SKM-1 (cell line): ENCODE data around the gene PRSS50.

Source experiments
- DNase-seq: peaks from one replicate; lab custom pipeline; 2025; ENCODE audit not compliant: unreplicated experiment; lab: John Stamatoyannopoulos, UW

Gene PRSS50

GRCh38 chr3:46670000-46670890, 47.4 kb downstream of the PRSS50 start:
- DNase-seq = no peak

DNA sequence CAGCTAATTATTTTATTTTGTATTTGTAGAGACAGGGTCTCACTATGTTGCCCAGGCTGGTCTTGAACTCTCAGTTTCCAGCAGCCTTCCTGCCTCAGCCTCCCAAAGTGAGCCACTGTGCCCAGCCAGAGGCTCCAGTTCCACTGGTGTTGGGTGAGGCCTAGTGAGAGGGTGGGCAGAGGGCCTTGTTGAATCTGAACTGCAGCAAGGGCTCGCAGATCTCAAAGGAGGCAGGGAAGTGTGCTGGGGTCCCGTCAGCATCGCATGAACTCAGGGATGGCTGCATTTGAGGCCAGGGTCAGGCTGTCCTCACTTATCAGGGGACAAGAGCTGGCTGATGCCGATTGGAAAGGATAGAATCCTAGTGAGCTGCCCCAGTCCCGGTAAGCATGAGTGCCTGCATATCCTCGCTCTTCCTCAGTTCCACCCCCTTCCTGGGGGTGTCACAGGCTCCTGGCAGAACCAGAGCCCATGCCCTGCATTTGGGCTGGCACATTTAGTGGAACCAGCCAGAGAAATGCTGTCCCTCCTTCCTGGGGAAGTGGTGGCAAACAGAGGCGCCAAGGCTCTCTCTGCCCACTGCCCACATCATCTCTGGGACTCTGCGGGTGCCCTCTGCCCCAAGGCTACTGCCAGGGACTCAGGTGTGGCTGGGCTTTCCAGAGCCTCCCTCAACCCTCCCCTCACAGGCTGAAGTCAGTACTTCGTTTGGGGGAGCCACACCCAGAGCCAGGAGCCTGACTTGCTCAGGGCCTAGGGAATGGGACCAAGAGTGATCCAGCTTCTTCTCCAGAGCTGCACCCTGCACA, 48.3 kb downstream of the PRSS50 start:
- DNase-seq = no peak

DNA sequence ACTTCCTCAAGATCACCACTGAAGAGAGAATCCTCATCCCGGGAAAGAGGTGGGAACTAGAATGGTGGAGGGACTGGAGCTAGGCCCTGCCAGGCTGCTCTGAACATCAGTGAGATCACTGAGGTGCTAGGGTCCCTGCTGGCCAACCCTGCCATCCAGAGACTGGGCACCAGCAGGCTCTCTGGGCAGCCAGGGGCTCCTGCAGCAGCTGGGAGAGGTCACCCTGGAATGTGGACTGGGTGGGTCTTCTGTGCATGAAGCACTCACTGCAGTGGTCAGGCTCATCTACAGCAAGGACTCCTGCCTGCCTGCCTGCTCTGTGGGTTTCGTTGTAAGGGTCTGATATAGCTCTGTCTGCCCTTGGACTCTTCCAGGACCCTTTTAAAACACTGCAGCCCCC, 49.1 kb downstream of the PRSS50 start:
- DNase-seq = no peak

DNA sequence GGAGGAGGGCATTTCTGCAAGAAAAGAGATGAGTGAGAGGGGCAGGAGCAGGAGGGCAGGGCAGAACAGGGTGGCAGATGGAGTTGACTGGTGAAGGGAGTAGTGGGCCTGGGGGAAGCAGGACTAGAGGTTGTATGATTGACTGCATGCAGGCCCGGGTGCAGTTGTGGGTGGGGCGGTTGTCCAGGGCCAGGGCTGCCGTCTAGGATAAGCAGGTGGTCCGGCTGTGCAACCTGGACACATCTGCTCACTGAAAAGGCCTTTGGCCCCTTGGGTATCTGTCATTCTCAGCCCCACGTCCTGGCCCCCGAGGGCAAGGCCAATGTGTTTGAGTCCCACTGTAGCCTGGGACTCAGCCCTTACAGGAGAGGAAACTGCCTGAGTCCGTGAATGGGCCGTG, 49.6 kb downstream of the PRSS50 start:
- DNase-seq = no peak

DNA sequence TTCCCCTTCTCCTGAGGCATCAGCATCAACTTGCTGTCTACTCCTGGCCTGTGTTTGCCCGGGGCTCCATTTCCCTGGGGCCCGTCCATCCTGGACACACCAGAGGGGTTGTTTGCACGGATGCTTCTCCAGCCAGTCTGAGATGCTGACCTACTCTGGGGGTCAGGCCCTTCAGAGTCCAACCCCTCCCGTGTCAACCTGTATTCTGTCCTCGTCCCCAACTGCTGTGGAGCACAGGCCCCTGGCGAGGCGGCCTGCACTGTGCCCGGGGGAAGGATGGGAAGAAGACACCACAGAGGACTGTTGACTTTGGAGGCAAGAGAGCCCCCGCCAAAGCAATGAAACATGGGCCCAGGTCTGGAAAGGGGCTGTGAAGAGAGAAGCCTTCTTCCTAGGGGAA, 50.0 kb downstream of the PRSS50 start:
- no peak for DNase-seq

- DNase-seq = no peak
Measured at GRCh38 chr3:46667061-46667621, 50.5 kb downstream of the PRSS50 start.

DNA sequence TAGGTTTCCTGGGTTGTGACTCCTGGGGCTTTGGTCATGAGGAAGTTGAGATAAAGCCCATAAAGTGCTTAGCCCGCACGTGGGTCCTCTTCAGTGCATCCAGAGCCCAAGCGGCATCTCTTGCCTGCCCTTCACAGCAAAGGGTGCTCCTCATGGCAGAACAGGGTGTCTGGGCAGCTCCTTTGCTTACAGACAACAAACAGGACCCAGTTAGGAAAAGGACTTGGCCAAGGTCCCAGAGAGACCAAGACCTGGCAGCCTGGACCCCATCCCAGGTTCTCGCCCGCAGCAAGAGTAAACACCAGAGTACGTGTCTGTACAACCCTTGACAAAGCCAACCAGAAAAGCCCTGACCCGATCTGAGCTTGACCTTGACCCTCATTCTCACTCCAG, 51.2 kb downstream of the PRSS50 start:
- no peak for DNase-seq

DNA sequence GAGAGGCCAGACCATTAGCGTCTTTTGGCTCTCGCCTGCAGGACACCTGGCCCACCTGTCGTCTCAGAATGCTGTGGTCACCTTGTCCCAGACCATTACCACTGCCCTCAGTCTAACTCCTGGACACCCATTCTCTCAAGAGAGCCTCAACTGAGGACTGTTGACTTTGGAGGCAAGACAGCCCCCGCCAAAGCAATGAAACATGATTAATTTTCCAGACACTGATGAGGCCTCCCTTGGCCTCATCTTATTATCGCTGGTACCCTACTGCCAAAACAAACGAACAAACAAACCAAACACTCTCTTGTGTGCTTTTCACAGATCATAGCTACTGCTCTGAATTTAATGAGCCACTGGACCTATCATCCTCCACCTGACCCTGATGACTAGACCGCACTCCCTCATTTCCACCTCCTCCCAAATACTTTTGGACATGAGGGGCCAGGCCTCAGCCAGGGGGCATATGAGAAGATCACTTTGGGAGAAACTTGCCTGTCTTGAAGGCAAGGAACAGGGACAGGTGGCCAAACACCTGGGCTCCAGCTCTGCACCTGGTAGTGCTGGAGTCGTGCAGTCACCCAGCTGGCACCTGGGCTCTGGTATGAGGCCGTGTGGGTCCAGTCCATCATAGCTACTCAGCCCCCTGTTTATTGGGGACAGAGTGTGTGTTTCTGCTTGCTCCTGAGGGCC, 51.8 kb downstream of the PRSS50 start:
- DNase-seq = no peak

- no peak for DNase-seq
Measured at GRCh38 chr3:46664971-46665762, 52.5 kb downstream of the PRSS50 start.

DNA sequence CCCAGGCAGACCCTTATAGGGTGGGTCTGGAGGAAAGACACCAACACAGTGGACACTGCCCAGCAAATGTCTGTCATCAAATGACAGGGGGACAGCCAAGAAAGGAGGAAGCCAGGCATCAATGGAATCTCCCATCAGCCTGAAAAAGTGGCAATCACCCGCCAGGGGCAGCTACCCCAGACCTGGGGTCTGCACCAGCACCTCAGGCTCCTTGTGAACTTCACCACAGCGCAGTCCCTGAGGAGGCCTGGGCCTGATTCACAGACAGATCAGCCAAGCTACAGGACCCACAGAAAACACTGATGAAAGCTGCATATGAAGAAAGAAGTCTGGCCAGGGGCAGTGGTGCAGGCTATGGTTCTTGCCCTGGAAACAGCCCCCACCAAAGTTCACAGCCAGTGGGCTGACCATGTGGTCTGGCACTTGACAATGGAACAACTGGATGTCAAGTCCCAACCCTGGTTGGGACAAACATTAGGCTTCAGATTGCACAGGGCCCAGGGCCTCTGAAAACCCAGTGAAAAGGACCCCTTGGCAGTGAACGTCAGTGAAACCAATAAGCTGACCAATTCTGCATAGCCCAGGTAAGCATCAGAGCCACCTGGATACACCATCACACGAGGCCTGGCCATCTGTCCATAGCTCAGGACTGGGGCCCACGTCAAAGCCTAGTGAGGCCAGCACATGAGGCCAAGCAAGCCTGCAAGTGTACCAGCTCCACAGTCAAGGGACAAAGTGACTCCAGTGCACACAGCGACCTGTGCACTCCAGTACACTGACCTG, 53.3 kb downstream of the PRSS50 start:
- no peak for DNase-seq

DNA sequence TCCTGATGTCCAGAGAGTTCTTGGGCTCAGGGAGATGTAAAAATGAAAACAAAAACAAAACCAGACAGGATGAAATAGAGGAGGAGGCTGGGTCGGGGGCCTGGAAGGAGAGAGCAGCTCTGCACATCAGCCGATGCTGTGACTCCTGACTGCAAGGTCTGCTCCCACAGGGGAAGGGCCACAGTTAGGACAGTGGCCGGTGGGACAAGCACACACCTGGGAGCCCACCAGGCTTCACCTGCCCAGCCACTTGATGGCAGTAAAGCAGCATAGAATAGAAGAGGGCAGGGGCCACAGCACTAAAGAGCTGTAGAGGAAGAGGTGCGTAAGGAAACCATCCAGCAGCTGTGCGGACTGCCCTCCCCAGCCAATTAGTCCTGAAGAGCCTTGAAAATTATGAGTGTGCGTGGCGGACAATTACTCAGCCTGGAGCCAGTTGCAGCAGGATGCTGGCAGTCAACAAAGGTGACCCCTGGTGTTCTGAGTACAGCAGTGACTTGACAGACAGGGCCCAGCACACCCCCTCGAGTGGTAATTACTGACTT, 54.0 kb downstream of the PRSS50 start:
- DNase-seq = no peak

- no peak for DNase-seq
Measured at GRCh38 chr3:46662771-46663551, 54.7 kb downstream of the PRSS50 start.
